ELR (cell line): Measurements from ENCODE around the gene CIB4.

Source experiments
- DNase-seq: peaks from one replicate; pipeline ENCODE4 v3.0.0-alpha.2; 2015; ENCODE audit warnings: low read depth

CIB4 gene

DNA sequence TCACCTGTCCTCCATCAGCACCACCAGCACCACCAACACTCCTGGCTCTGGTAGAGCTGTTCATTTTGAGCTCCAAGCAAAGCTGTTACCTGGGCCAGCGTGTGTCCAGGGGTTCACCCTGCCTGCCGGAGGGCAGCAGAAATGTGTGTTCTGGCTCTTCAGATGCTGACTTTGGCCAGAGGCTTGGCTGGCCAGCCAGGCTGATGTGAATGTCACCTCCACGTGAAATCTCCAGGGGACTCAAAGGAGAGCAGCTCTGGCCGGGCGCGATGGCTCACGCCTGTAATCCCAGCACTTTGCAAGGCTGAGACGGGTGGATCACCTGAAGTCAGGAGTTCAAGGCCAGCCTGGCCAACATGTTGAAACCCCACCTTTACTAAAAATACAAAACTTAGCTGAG, 33.5 kb downstream of the CIB4 start:
- DNase-seq, result no peak

DNA sequence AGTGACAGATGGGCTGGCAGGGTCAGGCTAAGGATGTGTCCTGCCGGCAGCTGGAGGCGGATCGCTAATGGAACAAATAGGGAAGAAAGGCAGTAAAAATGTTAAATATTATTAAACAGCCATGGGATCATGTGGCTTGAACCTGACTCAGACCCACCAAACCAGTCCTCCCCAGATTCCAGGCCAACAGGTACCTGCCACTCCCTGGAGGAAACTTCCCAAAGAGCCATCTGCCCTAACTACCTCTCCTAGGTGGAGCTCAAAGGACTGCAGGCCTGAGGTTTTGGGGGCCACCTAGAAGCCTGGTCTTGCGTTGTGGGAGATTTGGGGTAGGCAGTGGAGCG, 34.3 kb downstream of the CIB4 start:
- DNase-seq, result no peak

DNA sequence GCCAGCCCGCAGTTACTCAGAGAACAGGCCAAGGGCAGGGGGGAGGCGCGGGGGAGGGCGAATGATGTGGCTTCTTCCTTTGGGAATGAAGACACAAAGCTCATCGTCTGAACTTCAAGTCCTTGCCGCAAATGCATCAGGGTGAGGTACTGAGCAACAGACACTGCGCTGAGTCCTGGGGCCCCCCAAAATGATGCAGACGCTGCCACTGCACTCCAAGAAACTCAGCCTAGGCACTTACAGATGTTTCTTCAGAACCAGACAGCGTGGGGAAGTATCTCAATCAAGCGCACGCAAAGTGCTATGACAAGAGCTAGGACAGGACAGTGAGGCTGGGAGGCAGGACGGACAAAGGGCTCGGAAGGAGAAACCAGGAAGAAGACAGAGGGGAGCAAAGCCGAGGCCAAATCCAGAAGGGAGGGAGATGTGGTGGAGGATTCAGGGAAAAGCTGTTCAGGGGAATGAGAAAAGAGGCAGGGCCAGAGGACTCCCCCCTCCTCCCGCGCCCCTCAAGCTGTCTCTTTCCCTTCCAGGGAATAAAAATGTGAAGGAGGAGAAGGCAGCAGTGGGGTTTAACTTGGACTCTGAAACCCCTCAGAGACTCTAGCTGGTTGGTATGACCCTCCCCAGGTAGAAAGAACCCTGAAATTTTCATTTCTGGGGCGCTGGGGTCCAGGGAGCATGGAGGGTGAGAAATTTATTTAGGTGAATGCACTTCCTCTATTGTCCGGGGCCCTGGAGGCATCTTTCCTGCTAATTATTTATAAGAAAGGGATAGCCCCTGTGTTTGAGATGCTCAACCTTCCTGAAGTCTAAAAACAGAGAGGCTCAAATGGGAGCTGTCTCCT, 34.9 kb downstream of the CIB4 start:
- no peak for DNase-seq

DNA sequence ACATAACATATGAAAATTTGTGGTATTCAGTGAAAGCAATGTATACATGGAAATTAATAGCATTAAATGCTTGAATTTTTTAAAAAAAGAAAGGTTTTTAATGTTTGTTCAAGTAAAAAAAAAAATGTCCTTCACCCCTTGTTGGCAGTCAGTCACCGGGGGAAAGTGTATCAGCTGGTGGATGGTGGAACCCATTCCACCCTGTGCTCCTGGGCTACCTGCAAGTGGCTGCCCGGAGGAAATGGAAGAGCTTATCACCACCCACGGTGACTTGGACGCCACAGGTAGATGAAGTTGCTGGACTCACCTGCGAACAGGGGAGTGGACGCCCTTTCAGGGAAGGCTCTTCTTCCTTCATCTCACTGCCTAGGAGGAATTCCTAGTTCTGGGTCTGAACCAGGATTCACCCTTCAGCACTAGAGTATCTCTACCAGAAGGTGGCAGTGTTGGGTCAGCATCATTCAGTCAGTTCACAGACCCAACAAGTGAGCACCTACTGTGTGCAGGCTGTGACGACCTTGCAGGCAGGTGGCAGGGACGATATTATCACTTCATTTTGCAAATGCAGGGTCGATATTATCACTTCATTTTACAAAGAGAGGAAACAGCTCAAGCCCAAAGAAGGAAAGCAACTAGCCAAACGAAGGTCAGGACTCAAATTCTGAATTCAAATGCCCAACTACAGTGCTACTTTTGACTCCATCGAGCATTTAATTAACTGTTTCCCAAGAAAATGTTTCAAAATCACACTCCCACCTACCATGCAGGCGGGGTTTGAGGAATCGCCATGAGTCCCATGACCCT, 35.8 kb downstream of the CIB4 start:
- DNase-seq, result peak; percentile 62

DNA sequence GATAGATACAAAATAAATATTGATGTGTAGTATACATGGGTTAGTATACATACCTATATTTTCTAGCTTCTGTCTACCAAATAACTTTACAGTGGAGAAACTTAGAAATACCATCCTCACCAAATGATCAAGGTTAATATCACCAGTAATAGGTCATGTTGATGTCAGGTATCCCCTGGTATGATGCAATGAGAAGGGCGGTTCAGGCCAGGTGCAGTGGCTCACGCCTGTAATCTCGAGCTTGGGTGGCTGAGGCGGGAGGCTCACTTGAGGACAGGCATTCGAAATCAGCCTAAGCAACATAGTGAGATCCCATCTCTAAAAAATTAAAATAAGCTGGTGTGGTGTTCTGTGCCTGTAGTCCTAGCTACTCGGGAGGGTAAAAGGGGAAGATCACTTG, 38.6 kb downstream of the CIB4 start:
- DNase-seq, result no peak

DNA sequence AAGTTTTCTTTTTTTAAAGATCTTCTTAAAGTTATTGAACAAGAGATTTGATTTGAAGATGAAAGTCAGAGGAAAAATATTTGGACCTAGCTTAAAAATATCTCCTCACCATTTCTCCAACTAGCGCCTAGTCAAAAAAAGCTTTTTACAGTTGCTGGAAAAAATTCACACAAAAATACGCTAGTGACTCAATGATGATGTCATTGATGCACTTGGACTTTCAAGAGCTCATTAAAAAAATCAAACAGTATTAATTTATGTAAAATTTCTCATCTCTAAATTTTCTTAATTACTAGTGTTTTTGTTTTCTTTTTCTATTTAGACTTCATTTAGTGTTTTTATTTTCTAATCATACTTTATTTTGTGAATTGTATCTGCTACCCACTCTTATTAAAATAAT, 41.8 kb downstream of the CIB4 start:
- no peak for DNase-seq

DNA sequence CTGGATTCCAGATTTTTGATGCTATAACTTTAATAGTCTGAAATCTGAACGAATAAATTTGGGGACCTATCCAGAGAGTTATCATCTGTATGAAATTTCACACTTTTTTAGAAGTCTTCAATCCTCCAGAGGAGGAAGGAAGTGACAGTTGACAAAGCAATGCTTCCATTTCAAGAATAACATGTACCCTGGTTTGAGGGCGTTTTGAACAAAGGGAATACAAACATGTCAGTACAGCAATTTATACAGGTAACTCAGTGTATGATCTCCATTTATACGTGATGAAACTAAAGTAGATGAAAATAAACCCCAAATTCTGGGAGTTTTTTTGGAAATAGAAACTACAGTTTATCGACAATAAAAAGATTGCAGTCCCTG, 42.2 kb downstream of the CIB4 start:
- no peak for DNase-seq

DNA sequence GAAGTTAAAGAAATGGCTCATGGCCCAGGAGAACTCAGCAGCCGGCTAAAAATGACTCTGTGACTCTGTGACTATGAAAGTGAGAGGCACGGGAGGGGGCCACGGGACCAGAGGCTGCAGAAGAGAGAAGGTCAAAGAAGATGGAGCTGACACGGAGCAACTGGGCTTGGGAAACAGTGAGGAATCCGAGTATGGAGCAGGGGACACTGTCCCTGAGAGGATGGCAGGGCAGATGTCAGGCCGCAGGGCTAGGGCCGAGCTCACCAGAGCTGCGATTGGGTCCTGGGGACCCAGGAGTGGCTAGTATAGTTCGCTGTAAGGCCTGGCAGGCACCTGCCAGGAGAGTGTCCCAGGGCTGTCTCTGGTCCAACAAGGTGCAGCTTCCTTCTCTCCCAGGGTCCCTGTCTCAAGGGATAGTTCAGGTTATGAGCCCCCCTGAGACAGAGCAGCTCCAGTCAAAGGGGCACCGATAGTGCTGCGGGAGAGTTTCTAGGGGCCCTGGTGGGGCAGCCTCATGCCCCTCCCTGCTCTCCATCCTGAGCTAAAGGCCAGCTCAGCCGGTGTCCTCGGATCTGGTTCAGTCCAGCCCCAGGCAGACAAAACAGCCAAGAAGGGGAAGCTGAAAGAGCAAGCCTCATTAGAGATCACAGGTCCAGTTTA, 42.7 kb downstream of the CIB4 start:
- no peak for DNase-seq

DNA sequence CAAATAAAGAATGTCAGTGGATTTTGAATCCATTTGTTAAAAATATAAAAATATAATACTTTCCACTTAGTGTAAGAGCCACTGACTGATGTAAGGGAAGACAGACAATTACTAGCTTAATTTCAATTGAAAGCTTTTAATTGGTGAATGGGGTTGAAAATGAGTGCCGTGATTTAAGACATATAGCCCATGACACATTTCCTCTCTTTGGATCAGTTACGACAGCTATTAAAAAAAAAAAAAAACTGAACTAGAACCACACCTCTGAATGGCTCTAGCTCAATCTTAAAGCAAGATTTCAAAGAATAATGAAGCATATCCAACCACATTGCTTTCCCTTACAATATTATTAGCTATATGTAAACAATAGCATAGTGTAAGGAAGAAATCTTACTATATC, 44.0 kb downstream of the CIB4 start:
- peak; percentile 13 for DNase-seq

DNA sequence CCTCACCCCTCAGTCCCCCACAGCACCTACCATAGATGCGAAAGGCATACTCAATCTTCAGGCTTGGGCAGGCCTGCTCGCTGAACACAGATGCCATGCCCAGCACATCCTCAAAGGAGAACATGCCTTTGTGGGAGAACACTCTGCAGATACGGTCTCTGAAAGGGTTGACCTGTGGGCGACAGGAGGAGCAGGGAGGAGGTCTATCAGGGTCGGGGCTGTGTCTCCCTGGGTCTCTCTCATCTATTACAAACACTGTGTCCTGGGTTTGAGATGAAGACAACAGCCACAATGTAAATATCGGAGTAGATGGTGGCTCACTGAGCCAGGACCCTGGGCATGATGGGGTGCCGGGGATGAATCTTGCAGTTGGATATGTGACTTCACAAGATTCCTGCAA, 46.0 kb downstream of the CIB4 start:
- no peak for DNase-seq

DNA sequence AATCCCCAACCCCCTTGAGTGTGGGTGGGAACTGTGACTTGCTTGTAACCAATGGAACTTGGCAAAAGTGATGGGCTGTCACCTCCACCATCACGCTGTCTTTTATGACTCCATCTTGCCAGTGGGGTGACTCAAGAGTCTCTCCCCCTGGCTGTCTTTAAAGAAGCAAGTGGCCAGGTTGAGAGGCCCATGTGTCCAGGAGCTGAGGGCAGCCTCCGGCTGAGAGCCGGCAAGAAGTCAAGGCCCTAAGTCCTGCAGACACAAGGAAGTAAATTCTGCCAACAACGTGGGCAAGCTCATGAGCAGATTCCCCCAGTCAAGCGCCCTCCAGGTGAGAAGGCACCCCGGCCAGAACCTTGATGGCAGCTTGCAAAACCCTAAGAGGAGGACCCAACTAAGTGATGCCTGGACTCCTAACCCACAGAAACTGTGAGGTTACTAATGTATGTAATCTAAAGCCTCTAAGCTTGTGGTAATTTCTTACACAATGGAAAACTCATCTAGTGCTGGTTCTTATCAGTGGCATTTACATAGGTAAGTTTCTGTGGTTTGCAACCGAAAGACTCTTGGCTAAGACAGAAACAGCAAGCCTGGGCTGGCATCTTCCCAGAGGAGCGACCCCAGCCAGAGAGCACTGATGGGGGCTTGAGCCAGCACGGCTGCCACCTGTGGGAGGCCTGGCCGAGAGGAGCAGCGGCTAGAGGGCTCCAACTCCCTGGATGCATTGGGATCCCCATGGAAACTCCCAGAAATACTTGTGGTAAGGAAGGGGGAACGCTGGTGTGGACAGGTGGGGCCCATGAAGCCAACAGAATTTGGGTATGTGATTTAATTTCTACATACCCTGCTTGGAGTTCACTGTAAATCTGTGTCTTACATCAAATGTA, 49.3 kb downstream of the CIB4 start:
- DNase-seq, result no peak

DNA sequence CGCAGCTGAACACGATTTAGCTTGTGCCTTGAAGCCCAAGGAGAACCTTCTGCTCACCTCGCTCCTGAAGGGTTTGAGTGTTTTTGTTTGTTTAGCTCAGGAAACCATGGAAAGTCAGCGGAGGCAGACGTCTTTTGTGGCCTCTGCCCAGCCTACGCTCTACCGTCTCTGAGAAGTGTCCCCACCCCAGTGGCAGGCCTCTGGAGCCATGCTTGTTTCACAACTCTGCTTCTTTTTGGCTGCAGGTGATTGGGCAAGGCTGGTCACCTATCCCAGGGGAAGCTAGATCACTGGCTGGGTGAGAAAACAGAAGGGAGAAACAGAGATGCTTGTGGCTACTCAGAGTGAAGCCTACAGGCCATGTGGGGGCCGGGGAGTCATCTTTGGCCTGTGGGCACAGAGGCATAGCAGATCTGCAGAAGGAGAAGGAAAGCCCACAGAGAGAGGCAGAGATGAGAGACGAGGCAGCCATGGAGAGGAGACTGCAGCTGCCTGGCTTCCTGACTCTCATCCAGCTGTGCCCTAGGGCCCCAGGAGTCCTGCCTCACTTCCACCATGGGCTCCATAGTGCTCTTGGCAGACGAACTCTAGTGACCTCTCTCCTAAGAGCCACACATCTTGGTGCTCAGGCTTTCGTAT, 50.1 kb downstream of the CIB4 start:
- DNase-seq, result no peak

DNA sequence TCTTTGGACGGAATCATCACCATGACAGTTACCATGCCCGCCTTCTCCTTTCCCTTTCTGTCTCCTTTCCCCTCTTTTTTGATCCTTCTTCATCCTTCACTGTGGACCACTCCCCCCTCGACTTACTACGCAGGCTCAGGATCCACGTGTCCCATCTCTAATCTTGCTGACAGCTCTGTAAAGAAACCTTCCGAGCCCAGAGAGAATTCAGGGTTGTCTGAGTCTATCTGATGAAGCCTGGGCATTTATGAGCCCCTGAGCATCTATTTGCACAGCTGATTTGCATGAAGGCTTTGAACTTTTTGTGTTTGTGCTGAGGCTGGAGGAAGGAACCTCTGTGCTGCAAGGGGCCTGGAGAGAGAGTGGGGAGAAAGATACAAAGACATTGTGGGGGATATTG, 50.7 kb downstream of the CIB4 start:
- no peak for DNase-seq

DNA sequence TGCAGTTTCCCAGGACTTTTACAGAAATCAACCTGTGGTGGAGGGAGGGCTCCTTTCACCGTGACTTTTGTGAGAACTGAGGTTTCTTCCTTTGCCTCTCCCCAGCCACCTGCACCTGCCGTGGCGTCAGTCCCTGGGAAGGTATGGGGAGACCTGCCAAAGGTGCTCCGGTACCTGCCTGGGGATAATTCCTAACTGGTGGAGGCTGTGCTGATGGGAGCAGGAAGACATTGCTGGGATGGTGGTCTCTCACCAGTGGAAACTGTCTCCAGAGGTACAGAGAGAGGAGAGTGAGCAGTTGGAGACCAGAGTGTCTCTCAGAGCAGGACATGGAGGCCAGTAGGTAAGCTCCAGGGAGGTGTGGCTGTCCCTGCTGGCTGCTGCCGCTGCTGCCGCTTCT, 52.6 kb downstream of the CIB4 start:
- no peak for DNase-seq

DNA sequence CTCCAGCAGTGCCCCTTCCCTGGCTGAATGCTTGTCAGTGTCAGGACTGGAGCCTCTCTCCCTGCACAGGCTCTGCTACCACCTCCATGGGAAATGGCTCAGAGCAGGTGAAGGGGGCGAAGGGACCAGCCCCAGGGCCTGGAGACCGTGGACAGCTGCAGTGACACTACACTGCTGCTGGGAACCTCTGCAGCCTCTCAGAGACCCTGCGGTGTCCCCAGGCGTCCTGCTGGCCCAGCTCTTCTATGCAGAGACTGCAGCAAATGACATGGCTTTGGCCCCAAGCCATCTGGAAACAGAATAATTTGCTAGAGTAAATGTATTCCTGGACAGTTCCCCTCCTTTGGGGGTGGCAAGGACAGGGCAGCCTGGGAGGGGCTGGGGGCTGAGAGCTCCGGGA, 53.2 kb downstream of the CIB4 start:
- no peak for DNase-seq

DNA sequence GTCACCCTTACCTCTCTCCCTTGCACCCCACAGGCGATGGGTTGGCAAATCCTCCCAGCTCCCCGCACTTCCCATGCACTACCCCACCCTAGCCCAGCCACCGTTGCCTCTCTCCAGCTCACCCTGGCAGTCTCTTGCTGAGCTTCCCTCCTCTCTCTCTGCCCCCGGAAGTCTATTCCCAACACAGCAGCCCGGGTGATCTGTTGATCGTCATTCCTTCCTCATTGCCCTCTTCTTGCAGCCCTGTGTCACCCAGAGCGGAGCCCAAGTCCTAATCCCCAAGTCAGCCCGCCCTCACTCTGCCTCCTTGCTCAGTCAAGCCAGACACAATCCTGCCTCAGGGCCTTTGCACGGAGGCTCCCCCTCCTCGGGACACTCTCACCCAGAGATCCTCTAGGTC, 55.2 kb downstream of the CIB4 start:
- DNase-seq, result no peak

DNA sequence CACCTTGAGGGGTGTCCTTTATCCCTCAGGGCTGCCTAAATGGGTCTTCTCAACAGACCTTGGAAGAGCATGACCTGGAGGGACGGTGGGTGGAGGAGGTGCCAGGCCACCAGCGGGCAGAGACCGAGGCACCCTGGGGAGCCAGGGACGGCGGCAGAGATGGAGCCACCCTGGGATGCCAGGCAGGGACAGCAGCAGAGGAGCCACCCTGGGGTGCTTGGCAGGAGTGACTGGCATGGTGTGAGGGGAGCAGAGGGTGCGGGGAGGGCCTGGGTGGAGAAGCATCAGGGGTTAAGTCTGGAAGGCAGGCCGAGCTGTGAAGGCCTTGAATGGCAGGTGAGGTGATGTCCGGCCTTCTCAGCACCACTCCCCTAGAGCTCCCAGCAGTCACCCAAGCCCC, 56.1 kb downstream of the CIB4 start:
- DNase-seq, result no peak

DNA sequence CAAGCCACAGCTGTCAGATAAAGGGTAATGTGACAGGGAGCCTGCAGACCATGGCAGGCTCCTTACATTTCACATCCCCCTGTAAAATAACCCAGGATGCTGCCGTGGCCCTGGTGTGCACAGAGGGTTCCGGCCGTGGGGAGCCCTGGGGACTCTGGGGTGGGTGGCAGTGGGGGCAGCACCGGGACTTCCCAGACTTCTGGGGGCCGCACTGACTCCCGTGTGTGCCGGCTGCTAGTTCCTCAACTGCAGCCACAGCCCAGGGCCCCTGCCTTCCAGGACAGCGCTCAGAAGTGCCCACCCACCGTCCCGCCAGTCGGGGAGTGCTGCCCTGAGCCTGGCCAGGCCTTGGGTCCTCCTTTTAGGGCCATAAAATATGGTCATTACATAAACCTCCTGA, 56.5 kb downstream of the CIB4 start:
- no peak for DNase-seq

DNA sequence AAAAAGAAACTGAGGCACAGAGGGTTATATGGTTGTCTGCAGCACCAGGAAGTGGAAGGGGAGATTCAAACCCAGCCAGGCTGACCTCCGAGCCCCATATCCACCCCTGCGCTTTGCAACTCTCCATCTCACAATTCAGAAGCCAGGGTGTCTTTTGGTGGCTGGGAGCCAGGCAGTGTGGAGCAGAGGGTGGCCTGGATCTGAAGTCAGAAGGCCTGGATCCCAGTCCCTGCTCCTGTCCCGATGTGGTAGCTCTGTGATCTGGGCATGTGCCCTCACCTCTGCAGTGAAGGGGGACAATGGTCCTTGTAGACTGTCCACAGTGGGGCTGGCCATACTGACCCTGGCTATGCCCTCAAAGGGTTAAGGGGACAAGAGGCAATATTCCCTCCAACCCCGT, 57.0 kb downstream of the CIB4 start:
- DNase-seq, result no peak

DNA sequence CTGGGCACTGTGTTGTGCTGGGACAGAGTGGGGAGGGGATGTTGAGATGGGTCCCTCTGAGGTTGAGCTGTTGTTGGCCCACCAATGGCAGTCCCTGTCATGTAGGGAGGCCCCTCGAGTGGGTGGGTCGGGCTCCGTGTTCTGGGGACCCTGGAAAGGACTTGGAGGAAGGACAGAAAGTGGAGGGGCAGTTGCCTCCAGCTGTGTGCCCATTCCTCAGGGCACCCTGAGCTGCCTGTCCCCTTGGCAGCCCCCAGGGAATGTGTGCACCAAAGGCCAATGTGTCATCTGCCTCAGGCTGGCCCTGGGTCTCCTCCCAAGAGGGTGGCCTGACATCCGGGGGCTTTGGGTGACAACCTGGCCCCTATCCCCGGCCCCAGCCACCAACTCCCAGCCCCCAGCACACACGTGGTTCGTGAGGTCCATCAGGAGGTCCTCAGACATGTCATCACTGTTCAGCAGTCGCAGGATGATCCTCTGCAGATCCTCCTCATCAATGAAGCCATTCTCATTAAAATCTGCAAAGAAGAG, 57.7 kb downstream of the CIB4 start:
- no peak for DNase-seq

DNA sequence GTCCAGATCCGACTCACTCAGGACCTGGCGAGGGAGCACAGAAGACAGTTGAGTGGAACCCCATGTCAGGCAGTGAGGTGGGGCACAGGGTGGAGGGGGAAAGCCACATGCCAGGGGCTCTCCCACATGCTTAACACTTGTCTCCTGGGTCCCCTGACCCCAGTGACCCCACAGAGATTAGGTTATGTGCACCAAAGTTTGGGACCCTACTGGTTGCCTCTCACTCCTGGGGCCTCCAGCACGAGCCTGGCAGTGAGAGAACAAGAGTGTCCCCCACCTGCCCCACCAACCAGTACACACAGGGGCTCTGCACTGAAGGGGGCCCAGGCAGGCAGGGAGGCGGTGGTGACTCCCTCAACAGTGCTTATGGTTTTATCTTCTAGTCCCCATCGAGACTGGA, 58.3 kb downstream of the CIB4 start:
- no peak for DNase-seq
